Neutrophil (primary cell): ENCODE data around the gene FBXL17.

Experiments used
- H3K27ac ChIP-seq: fragments of 200-600 bp; sonication (generic); 2 replicates; pipeline ENCODE4 v1.5.1; 2016; ENCODE audit warnings: mild to moderate bottlenecking, moderate library complexity
- H3K27me3 ChIP-seq: fragments of 200-600 bp; sonication (generic); 2 replicates; pipeline ENCODE4 v1.6.0; 2016; ENCODE audit warnings: mild to moderate bottlenecking
- H3K36me3 ChIP-seq: fragments of 200-600 bp; sonication (generic); 2 replicates; pipeline ENCODE4 v1.5.1; 2017
- H3K4me1 ChIP-seq, 2 experiments: fragments of 200-600 bp in 1 of 2; sonication (generic) in 1 of 2; 1 replicate in 1 of 2; 2 replicates in 1 of 2; pipeline versions ENCODE4 v1.5.1 to v1.6.1; 2013 to 2016; ENCODE audit warnings: low read depth in 1 of 2, low read length in 1 of 2, mild to moderate bottlenecking in 1 of 2, moderate library complexity in 1 of 2; ENCODE audit not compliant: control insufficient read depth in 1 of 2, insufficient read depth in 1 of 2
- H3K4me3 ChIP-seq, 2 experiments: fragments of 200-600 bp in 1 of 2; sonication (generic) in 1 of 2; 1 replicate in 1 of 2; 2 replicates in 1 of 2; pipeline ENCODE4 v1.5.1; 2013 to 2016; ENCODE audit warnings: low read depth in 1 of 2, low read length in 1 of 2, mild to moderate bottlenecking in 1 of 2, moderate library complexity in 1 of 2
- H3K9me3 ChIP-seq: fragments of 200-600 bp; sonication (generic); 2 replicates; pipeline ENCODE4 v1.5.1; 2016
- CTCF ChIP-seq: fragments of 200-600 bp; sonication (generic); IDR thresholded peaks from 2 replicates; pipeline ENCODE4 v1.5.1; 2016; ENCODE audit warnings: antibody characterized with exemption

Gene FBXL17

GRCh38 chr5:107950776-107951175 lies 431.1 kb downstream of the FBXL17 start:
- H3K4me3 ChIP-seq, result no peak overlapping the region
- no peaks in the 10 kb centered on the region for H3K27me3 ChIP-seq
- H3K27ac ChIP-seq, result no peak overlapping the region
- H3K36me3 ChIP-seq, result no peaks in the 10 kb centered on the region
- no peaks in the 10 kb centered on the region for H3K9me3 ChIP-seq
- TF ChIP-seq CTCF, result no peak
- no peaks in the 10 kb centered on the region for H3K4me1 ChIP-seq

- Histone ChIP-seq H3K36me3 (no peaks in the 10 kb centered on the region), H3K27ac (no peak overlapping the region), H3K9me3 (no peaks in the 10 kb centered on the region), H3K27me3 (no peaks in the 10 kb centered on the region), H3K4me3 (no peak overlapping the region), H3K4me1 (no peaks in the 10 kb centered on the region)
- no peak for TF ChIP-seq CTCF
Observed at GRCh38 chr5:107949688-107950341, 432.1 kb downstream of the FBXL17 start.

- Histone ChIP-seq H3K27me3 (no peaks in the 10 kb centered on the region), H3K9me3 (no peaks in the 10 kb centered on the region), H3K27ac (no peak overlapping the region), H3K4me1 (no peaks in the 10 kb centered on the region), H3K4me3 (no peak overlapping the region), H3K36me3 (no peaks in the 10 kb centered on the region)
- no peak for TF ChIP-seq CTCF
Observed at GRCh38 chr5:107948377-107948776, 433.5 kb downstream of the FBXL17 start.

- Histone ChIP-seq H3K36me3 (no peaks in the 10 kb centered on the region), H3K27ac (no peak overlapping the region), H3K4me3 (no peak overlapping the region), H3K27me3 (no peaks in the 10 kb centered on the region), H3K9me3 (no peaks in the 10 kb centered on the region), H3K4me1 (no peaks in the 10 kb centered on the region)
- no peak for TF ChIP-seq CTCF
Observed at GRCh38 chr5:107945061-107945460, 436.8 kb downstream of the FBXL17 start.

GRCh38 chr5:107943923-107944322 lies 438.0 kb downstream of the FBXL17 start:
- H3K4me3 ChIP-seq, result no peak overlapping the region
- H3K36me3 ChIP-seq, result no peaks in the 10 kb centered on the region
- H3K4me1 ChIP-seq, result no peaks in the 10 kb centered on the region
- TF ChIP-seq CTCF, result no peak
- no peaks in the 10 kb centered on the region for H3K27me3 ChIP-seq
- no peak overlapping the region for H3K27ac ChIP-seq
- no peaks in the 10 kb centered on the region for H3K9me3 ChIP-seq
